ENCODE measurements around the gene GET4.
A peak's percentile ranks its signal among the peaks of the same experiment; 100 is the strongest.
"Not testable (repeated sequence)": the region's sequence is repeated elsewhere in the genome, so short reads cannot be mapped to it uniquely, and the experiment has no call there.

GET4 gene

GRCh38 chr7:917255-918117, 41.1 kb downstream of the GET4 start:
- DNase-seq, result no peak

DNA sequence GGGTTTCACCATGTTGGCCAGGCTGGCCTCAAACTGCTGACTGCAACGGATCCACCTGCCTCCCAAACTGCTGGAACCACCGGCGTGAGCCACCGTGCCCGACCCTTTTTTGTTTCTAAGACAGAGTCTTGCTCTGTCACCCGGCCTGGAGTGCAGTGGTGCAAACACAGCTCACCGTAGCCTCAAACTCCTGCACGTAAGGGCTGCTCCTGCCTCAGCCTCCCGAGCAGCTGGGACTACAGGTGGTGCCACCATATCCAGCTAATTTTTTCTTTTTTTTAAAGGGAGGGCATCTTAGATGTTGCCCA, 41.7 kb downstream of the GET4 start:
- no peak for DNase-seq

GRCh38 chr7:918441-919113, 42.2 kb downstream of the GET4 start:
- no peak for DNase-seq

DNA sequence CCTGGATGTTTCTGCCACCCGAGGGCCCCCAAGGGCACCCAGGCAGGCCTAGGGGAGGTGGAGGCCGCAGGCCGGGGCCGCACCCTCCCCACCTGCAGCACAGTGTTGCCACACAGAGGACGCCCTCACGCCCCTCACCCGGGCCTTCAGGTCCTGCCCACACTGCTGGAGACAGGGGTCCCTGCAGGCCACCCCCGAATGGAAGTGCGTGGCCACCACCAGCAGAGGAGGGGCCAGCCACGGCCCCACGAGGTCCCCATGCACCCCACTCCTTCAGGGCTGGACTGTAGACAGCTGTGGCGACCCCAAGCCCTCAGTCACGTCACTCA, 42.7 kb downstream of the GET4 start:
- DNase-seq, result no peak

DNA sequence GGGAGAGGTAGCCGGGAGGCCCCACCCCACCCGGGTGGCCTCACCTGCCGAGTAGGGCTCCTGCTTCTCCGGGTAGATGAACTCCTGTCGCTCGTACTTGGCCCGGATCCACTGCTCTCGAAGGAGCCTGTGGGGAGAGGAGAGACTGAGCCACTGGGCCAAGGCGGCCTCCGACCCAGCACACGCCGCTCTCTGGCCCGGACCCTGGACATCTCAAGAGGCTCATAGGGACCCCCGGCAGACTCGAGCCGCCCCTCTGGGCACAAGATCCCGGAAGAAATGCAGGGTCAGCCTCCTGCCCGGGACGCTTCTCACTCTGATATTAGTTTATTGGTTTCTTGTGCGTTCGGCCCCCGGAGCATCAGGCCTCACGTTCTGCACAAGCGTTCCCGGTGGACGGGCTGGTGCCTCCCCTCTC, 43.6 kb downstream of the GET4 start:
- DNase-seq, result no peak

DNA sequence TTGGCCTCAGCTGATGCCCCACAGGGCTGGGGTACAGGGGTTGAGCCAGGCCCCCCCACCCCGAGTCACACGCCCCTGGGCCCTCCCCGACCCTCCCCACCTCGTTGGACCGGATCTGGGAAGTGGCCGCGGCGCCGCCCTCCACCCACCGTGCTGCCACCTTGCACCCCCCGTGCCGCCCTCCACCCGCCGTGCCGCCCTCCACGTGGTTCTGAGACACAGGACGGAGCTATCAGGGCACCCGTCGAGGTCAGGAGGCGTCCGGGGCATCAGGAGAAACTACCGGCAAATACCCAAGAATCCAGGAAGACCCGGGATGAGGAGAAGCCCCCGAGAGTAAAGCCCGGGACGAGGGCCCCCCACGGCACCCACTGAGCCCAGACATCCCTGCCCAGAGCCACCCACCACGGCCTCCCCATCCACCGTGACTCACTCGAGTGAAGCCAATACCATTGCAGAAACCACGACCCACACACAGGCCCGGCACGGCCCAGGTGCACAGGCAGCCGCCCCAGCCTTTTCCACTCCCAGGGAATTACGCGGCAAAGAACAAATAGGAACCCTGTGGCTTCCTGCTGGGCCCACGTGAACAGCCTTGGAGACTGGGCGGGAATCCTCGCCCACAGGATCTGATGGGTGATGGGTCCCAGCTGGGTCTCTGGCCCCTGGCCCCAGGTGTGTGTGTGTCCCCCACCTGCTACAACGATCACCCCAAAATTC, 44.2 kb downstream of the GET4 start:
- DNase-seq, result no peak

DNA sequence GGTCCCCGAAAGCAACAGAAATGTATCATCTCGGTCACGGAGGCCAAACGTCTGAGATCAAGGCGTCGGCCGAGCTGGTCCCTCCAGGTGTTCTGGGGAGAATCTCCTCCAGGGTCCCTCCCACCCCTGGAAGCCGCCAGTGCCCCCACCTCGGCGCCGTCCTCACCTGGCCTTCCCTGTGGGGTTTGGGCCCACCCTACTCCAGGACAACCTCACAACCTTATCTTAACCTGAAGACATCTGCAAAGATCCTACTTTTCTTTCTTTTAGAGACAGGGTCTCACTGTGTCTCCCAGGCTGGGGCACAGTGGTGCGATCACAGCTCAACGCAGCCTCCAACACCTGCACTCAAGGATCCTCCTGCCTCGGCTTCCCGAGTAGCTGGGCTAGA, 44.7 kb downstream of the GET4 start:
- DNase-seq, result no peak

DNA sequence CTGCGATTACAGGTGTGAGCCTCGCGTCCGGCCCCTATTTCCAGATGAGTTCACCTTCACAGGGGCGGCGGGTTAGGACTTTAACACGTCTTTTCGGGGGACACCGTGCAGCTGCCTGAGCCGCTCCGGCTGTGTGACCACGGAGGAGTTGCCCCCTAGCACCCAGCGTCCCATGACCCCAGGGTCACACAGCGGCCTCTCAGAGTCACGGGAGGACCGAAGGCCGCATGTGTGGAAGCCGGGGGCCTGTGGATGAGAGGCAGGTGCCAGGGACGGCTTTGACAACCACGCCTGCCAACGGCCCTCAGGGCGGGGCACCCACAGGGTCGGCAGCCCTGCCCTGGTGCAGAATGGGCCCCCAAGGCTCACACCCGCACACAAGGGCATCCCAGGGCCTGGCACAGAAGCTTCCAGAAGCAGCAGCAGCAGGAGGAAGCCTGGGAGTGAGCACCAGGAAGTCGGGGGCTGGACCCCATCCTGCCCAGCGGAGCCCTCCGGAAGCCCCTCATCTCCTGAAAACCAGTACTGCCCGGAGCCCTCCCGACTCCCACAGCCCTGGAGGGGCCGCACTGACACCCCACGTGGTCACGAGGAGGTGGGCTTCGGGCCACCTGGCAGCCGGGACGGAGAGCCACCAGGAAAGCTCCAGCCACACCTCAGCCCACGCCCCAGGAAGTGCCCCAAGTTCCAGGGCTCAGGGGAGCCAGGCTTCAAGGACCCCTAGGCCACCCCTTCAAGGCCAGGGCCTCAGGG, 45.4 kb downstream of the GET4 start:
- DNase-seq, result no peak

DNA sequence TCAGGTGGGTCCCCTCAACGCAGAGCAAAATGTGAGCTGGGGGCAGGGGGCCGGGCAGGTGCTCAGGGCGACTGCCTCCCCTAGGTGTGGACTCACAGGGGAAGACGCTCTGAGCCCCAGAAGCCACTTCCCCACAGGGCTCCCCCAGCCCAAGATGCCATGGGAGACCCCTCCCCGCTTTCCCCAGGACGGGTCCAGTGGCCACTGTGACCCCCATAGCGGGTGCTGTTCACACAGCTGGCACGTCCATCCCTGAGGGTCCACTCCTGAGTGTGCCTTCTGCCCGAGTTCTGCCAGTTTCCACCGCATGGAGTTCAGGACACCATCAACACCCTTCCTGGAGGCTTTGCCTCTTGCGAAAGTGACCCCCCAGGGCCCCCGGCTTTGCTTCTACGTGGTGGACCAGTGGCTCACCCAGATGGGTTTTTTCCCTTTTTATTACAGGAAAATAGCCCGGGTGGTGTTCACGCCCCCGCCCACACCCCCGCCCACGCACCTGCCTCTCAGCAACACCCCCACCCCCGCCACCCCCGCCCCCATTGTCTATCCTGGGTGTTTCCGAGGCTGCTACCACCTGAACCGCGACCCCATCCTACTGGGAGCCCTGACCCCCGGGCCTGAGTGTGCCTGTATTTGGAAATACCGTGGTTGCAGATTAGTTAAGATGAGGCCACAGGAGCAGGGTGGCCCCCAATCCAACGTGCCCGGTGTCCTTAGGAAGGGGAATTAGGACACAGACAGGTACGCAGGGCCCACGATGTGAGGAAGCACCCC, 46.2 kb downstream of the GET4 start:
- no peak for DNase-seq

DNA sequence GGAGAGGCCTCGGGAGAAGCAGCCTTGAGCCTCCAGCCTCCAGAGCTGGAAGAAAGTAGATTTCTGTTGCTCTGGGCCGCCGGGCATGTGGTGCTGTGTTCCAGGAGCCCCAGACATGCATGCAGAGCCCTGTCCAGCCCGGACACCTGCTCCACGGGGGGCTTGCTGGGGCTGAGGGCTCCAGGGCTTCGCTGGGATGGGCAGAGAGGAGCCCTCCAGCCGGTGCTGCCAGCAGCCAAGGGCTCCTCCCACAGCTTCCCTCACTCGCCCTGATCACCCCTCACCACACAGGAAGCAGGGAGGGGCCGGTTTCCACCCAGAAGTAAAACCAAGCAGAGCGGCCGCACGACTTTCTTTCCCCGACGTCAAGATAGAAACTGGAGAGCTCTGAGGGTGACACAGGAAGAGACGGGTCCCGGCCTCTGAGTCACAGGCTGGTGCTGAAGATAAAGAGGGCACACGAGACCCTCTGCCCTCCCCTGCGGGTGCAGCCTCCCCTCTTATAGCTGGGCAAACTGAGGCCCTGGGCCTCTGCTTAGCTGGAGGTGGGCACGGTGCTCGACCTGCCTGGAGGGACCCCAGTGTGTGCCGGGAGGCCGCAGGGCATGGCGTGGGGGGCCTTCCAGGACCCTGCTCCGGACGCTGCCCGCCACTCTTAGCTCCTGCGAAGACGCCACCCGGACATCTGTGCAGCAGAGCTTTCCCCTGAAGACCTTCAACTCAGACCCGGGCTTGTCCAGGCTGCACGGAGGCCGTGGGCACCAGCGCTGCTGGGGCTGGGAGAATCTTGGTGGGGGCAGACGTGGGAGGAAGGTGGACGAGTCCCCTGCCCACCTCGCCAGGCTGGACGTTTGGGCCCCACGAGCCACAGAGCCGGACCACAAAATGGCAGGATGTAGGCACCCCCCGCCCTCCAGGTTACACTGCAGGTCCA, 47.0 kb downstream of the GET4 start:
- DNase-seq, result peak; percentile 89

- DNase-seq, result not testable (repeated sequence)
Measured at GRCh38 chr7:924042-924441, 47.7 kb downstream of the GET4 start.

GRCh38 chr7:924541-925231, 48.3 kb downstream of the GET4 start:
- DNase-seq, result peak; percentile 17

GRCh38 chr7:925601-926000, 49.2 kb downstream of the GET4 start:
- DNase-seq, result no peak

- no peak for DNase-seq
Measured at GRCh38 chr7:926061-927030, 50.0 kb downstream of the GET4 start.

GRCh38 chr7:927031-927671, 50.8 kb downstream of the GET4 start:
- DNase-seq, result no peak

DNA sequence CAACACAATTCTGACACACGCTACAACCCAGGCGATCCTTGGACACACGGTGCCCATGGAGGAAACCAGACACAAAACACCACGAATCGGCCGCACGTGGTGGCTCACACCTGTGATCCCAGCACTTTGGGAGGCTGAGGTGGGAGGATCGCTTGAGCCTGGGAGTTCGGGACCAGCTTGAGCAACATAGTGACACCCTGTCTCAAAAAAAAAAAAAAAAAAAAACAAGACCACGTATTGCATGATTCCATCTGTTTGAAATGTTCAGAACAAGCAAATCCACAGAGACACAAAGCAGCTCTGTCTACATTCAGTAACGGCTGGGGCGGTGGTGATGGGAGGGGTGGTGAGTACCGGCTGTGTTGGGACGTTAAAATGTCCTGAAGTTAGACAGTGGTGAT, 53.0 kb downstream of the GET4 start:
- no peak for DNase-seq

DNA sequence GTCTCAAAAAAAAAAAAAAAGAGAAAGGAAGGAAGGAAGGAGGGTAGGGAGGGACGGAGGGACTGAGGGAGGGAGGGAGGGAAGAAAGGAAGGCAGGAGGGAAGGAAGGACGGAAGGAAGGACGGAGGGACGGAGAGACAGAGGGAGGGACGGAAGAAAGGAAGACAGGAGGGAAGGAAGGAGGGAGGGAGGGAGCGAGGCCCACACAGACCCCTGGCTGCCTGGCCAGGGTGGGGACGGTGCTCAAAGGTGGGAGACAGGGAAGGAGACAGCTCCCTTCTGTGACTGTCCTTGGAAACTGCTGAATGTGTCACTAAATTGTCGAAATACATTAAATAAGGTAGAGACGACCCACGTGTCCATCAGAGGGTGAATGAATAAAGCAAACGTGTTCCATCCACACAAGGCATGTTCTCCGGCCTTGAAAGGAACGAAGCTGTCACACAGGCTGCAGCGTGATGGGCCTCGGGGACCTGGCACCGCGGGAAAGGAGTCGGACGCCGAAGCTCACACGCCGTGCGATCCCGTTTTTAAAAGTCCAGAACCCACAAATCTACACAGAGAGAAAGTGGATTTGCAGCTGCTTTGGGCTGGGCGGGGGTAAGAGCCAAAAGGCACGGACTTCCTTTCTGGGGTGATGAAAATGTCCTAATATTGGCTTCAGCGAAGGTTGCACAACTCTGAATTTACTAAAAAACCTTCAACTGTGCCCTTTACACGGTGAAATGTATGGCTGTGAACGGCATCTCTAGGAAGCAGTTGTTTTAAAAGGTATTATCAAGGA, 54.8 kb downstream of the GET4 start:
- DNase-seq, result no peak
